Heart right ventricle (tissue), 16 donors: ENCODE data around the gene TMCC3. TPM values are rescaled to one million over a fixed set of nuclear protein-coding genes. Genes with fewer than 3 reads are reported as not detected.

Experiments used
- ATAC-seq, 8 donors: fragments of 200-7000 bp; cut with Tn5 transposase; one replicate each; pipeline ENCODE4 v1.9.1; 2020; ENCODE audit warnings: mild to moderate bottlenecking in 8 of 8, moderate library complexity in 8 of 8, moderate number of reproducible peaks in 1 of 8
- DNase-seq, 2 donors: peaks; one replicate each; pipeline ENCODE4 v3.0.0-alpha.2; 2020
- H3K27ac ChIP-seq, 10 donors: fragments of 200-600 bp; sonication (generic) in 2 of 10; one replicate each; pipeline versions ENCODE4 v1.5.0 to v1.8.0; 2020 to 2022; ENCODE audit warnings: mild to moderate bottlenecking in 3 of 10
- H3K27me3 ChIP-seq, 7 donors: fragments of 200-600 bp; one replicate each; pipeline ENCODE4 v1.8.0; 2021 to 2022; ENCODE audit warnings: mild to moderate bottlenecking in 2 of 7
- H3K36me3 ChIP-seq, 9 donors: fragments of 200-600 bp; sonication (generic) in 1 of 9; one replicate each; pipeline versions ENCODE4 v1.5.0 to v1.8.0; 2020 to 2022; ENCODE audit warnings: mild to moderate bottlenecking in 2 of 9
- H3K4me1 ChIP-seq, 9 donors: fragments of 200-600 bp; sonication (generic) in 1 of 9; one replicate each; pipeline versions ENCODE4 v1.5.0 to v1.8.0; 2020 to 2022; ENCODE audit warnings: mild to moderate bottlenecking in 4 of 9
- H3K4me3 ChIP-seq, 10 donors: fragments of 200-600 bp; sonication (generic) in 2 of 10; one replicate each; pipeline versions ENCODE4 v1.5.0 to v1.8.0; 2020 to 2022; ENCODE audit warnings: mild to moderate bottlenecking in 7 of 10, moderate library complexity in 2 of 10
- H3K9me3 ChIP-seq, 11 donors: fragments of 200-600 bp in 10 of 11; sonication (generic) in 2 of 11; one replicate each; pipeline versions ENCODE4 v1.5.0 to v1.8.0; 2013 to 2022; ENCODE audit warnings: mild to moderate bottlenecking in 2 of 11, control low read depth in 1 of 11, moderate library complexity in 1 of 11
- CTCF ChIP-seq, 9 donors: fragments of 200-600 bp; sonication (generic) in 2 of 9; IDR thresholded peaks; one replicate each; pipeline versions ENCODE4 v1.5.0 to v1.8.0; 2021 to 2022; ENCODE audit warnings: antibody characterized with exemption in 9 of 9, mild to moderate bottlenecking in 5 of 9, moderate library complexity in 1 of 9
- WGBS, 2 donors: extraction: QIAGEN DNeasy Blood & Tissue Kit; methylation state at CpG; one replicate each; pipeline ENCODE4 v1.1.7; 2013; ENCODE audit warnings: inconsistent platforms in 1 of 2; 5-methylcytosine and 5-hydroxymethylcytosine counted together
- intact Hi-C, 10 donors: fragments of 100-400 bp; cut with DNase I; formaldehyde crosslinking; loops; one replicate each; pipeline versions ENCODE4 v1.11.1 to v1.14.2; 2022
- polyA plus RNA-seq, 2 donors: library from polyadenylated mRNA; stranded (reverse); fragments of 200-250 nt; gene quantifications; one replicate each; pipeline ENCODE4 v1.2.3, GENCODE V29; 2013
- total RNA-seq, 10 donors: library from RNA; stranded (reverse); fragmentation: NEBNext Ultra II Directional in 3 of 10; extraction: Animal tissue kit (Norgen Biotek cat#: 25700) in 3 of 10; gene quantifications; one replicate each; pipeline versions ENCODE4 v1.2.1 to v1.2.4, GENCODE V29; 2021 to 2023
- donor health status: Arrhythmogenic right ventricular cardiomyopathy.
- donor health status: ischemic (EF 13 %, LVEDD 7.1; RV severe dilation, severe dysfunction).
- donor health status: healthy with polysubstance abuse.
- donor health status: DM: no; HTN: yes; CAD: no.
- donor health status: DM: no; HTN: no; CAD: no.
- donor health status: ischemic (EF 25% LVEDD 6.9; RV normal size, moderate dysfunction).
- donor health status: ischemic (EF 25% LVEDD 5.7; RV mildly dilated, moderate dysfunction).
- donor health status: healthy.
- donor health status: DM: yes; HTN: yes; CAD: no.
- donor health status: Ischemic cardiomyopathy.
- donor health status: ischemic (EF 35%, LVEDD 5.7; RV mildly dilated, moderate dysfunction).
- donor health status: nonischemic (EF 11% LVEDD 7.7; RV severe dilation, severe dysfunction).
- donor health status: DM: yes; HTN: yes; CAD: no.
- donor health status: PGD.
- donor health status: ischemic (EF 29% LVEDD 5.4; RV normal size, mild dysfunction).
- donor health status: nonischemic (EF 23%, LVEDD 6.1; RV moderate dilation, normal function).

TMCC3 gene
- total and polyA plus RNA-seq, 12 donors: 0.88 to 7.3 (median 3.0) TPM

- H3K36me3 ChIP-seq: no peaks in the 10 kb centered on the region
- H3K27ac ChIP-seq: no peak overlapping the region
- intact Hi-C loops: no loop called here
- no peak for ATAC-seq
- H3K27me3 ChIP-seq: no peaks in the 10 kb centered on the region
- peaks cover 0 to 14% (median 5%) of the 10 kb centered on the region in 9 donors for H3K4me1 ChIP-seq
- H3K4me3 ChIP-seq: no peak overlapping the region
- no peak for DNase-seq
- H3K9me3 ChIP-seq: no peaks in the 10 kb centered on the region
- TF ChIP-seq CTCF (IDR thresholded peaks at IDR 0.05): no peak
- WGBS, 2 donors: 86 to 95% methylated on average over 3 of the region's 3 CpGs
Observed at GRCh38 chr12:94660436-94660835, 10.1 kb upstream of the TMCC3 start.

DNA sequence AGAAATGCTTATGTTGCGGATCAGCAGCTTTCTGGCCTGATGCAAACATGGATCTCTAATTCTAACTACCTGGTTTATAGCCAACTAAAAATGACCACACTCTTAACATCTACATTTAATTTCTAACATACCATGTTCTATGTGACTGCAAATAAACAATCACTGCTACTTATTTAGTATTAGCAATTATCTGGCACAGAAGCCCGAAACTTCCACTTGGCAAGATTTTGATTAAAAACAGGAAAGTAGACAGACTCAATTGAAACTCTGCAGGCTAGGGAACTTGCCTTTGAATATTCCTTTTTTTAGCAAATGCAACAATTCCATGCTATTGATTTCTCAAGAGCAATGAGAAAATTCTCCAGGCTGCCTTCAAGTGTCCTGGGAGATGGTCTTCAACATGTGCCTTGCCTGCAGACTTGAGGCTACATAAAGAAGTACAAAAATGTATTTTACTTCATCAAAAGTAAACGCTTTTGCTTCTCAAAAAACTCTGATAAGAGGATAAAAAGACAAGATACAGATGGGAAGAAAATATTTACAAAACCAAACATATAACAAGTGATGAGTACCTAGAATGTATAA, 9.1 kb upstream of the TMCC3 start:
- no peak overlapping the region for H3K27ac ChIP-seq
- ATAC-seq (no peak), DNase-seq (no peak)
- intact Hi-C loops: loop anchor here in 1 of 10 donors (10.0 kb wide), 1 partner anchor 75 kb away; no protein-coding TSS in a partner anchor
- H3K9me3 ChIP-seq: no peaks in the 10 kb centered on the region
- no peak overlapping the region for H3K4me3 ChIP-seq
- H3K4me1 ChIP-seq: peaks cover 0 to 14% (median 5%) of the 10 kb centered on the region in 9 donors
- WGBS, 2 donors: 73 to 76% methylated on average over 3 of the region's 3 CpGs
- H3K27me3 ChIP-seq: no peaks in the 10 kb centered on the region
- no peak for TF ChIP-seq CTCF (IDR thresholded peaks at IDR 0.05)
- H3K36me3 ChIP-seq: no peaks in the 10 kb centered on the region

GRCh38 chr12:94658931-94659330, 8.6 kb upstream of the TMCC3 start:
- H3K4me1 ChIP-seq: peaks cover 0 to 14% (median 5%) of the 10 kb centered on the region in 9 donors
- no peak overlapping the region for H3K4me3 ChIP-seq
- intact Hi-C loops: loop anchor here in 1 of 10 donors (10.0 kb wide), 1 partner anchor 74 kb away; no protein-coding TSS in a partner anchor
- H3K27me3 ChIP-seq: no peaks in the 10 kb centered on the region
- H3K27ac ChIP-seq: no peak overlapping the region
- DNase-seq (no peak), ATAC-seq (no peak)
- 13 to 16% methylated on average over 1 of the region's 1 CpG for WGBS, 2 donors
- no peak for TF ChIP-seq CTCF (IDR thresholded peaks at IDR 0.05)
- no peaks in the 10 kb centered on the region for H3K9me3 ChIP-seq
- H3K36me3 ChIP-seq: no peaks in the 10 kb centered on the region

GRCh38 chr12:94656556-94656955, 6.2 kb upstream of the TMCC3 start:
- no peak overlapping the region for H3K27ac ChIP-seq
- no peaks in the 10 kb centered on the region for H3K36me3 ChIP-seq
- 97% methylated on average over 4 of the region's 4 CpGs for WGBS, 2 donors
- H3K4me3 ChIP-seq: no peak overlapping the region
- H3K9me3 ChIP-seq: no peaks in the 10 kb centered on the region
- TF ChIP-seq CTCF (IDR thresholded peaks at IDR 0.05): no peak
- no peak for DNase-seq
- ATAC-seq: no peak
- H3K4me1 ChIP-seq: peaks cover 0 to 11% (median 0%) of the 10 kb centered on the region in 9 donors
- peaks cover 0 to 8% (median 0%) of the 10 kb centered on the region in 7 donors for H3K27me3 ChIP-seq
- intact Hi-C loops: loop anchor here in 1 of 10 donors (10.0 kb wide), 1 partner anchor 72 kb away; no protein-coding TSS in a partner anchor
